ENCODE measurements around the gene FOSL1. TPM values are rescaled to one million over a fixed set of nuclear protein-coding genes. Genes with fewer than 3 reads are reported as not detected.
A peak's percentile ranks its signal among the peaks of the same experiment; 100 is the strongest.

The FOSL1 gene
- total and polyA plus RNA-seq, 2 of the 13 experiments (the other 11 are each of a cell fraction or from before 2014, with no cell fraction given) = 4.0 to 4.1 TPM

GRCh38 chr11:65856689-65857499, 43.3 kb downstream of the FOSL1 start (continued):
- TF ChIP-seq PBX3 (CRISPR knock-in tag; IDR thresholded peaks at IDR 0.05; ENCODE audit: borderline replicate concordance) = no peak
- TF ChIP-seq, protein P1, sequence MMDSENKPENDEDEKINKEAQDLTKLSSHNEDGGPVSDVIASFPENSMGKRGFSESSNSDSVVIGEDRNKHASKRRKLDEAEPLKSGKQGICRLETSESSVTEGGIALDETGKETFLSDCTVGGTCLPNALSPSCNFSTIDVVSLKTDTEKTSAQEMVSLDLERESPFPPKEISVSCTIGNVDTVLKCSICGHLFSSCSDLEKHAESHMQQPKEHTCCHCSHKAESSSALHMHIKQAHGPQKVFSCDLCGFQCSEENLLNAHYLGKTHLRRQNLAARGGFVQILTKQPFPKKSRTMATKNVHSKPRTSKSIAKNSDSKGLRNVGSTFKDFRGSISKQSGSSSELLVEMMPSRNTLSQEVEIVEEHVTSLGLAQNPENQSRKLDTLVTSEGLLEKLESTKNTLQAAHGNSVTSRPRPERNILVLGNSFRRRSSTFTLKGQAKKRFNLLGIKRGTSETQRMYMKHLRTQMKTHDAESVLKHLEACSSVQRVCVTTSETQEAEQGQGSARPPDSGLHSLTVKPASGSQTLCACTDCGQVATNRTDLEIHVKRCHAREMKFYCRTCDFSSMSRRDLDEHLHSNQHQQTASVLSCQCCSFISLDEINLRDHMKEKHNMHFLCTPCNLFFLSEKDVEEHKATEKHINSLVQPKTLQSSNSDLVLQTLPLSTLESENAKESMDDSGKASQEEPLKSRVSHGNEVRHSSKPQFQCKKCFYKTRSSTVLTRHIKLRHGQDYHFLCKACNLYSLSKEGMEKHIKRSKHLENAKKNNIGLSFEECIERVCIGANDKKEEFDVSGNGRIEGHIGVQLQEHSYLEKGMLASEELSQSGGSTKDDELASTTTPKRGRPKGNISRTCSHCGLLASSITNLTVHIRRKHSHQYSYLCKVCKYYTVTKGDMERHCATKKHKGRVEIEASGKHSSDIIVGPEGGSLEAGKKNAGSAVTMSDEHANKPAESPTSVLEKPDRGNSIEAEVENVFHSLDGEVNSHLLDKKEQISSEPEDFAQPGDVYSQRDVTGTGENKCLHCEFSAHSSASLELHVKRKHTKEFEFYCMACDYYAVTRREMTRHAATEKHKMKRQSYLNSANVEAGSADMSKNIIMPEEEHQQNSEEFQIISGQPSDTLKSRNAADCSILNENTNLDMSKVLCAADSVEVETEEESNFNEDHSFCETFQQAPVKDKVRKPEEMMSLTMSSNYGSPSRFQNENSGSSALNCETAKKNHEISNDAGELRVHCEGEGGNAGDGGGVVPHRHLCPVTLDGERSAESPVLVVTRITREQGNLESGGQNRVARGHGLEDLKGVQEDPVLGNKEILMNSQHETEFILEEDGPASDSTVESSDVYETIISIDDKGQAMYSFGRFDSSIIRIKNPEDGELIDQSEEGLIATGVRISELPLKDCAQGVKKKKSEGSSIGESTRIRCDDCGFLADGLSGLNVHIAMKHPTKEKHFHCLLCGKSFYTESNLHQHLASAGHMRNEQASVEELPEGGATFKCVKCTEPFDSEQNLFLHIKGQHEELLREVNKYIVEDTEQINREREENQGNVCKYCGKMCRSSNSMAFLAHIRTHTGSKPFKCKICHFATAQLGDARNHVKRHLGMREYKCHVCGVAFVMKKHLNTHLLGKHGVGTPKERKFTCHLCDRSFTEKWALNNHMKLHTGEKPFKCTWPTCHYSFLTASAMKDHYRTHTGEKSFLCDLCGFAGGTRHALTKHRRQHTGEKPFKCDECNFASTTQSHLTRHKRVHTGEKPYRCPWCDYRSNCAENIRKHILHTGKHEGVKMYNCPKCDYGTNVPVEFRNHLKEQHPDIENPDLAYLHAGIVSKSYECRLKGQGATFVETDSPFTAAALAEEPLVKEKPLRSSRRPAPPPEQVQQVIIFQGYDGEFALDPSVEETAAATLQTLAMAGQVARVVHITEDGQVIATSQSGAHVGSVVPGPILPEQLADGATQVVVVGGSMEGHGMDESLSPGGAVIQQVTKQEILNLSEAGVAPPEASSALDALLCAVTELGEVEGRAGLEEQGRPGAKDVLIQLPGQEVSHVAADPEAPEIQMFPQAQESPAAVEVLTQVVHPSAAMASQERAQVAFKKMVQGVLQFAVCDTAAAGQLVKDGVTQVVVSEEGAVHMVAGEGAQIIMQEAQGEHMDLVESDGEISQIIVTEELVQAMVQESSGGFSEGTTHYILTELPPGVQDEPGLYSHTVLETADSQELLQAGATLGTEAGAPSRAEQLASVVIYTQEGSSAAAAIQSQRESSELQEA (CRISPR knock-in tag; IDR thresholded peaks at IDR 0.05; ENCODE audit: not compliant biosample characterization) = peak; percentile 55
- TF ChIP-seq SSRP1 (CRISPR knock-in tag; IDR thresholded peaks at IDR 0.05) = no peak
- TF ChIP-seq NFRKB (IDR thresholded peaks at IDR 0.05) = no peak
- TF ChIP-seq GABPB1 (CRISPR knock-in tag; IDR thresholded peaks at IDR 0.05) = peak; percentile 86
- peak; percentile 39 for TF ChIP-seq RBM39 (IDR thresholded peaks at IDR 0.05; ENCODE audit: low read depth, low read length, poor library complexity, severe bottlenecking)
- peak; percentile 45; the same call in 1 of the 2 replicates for TF ChIP-seq KMT2A (CRISPR knock-in tag; IDR thresholded peaks at IDR 0.05)
- no peak for TF ChIP-seq ZNF839 (CRISPR knock-in tag; IDR thresholded peaks at IDR 0.05; ENCODE audit: borderline replicate concordance)
- TF ChIP-seq, protein P2, sequence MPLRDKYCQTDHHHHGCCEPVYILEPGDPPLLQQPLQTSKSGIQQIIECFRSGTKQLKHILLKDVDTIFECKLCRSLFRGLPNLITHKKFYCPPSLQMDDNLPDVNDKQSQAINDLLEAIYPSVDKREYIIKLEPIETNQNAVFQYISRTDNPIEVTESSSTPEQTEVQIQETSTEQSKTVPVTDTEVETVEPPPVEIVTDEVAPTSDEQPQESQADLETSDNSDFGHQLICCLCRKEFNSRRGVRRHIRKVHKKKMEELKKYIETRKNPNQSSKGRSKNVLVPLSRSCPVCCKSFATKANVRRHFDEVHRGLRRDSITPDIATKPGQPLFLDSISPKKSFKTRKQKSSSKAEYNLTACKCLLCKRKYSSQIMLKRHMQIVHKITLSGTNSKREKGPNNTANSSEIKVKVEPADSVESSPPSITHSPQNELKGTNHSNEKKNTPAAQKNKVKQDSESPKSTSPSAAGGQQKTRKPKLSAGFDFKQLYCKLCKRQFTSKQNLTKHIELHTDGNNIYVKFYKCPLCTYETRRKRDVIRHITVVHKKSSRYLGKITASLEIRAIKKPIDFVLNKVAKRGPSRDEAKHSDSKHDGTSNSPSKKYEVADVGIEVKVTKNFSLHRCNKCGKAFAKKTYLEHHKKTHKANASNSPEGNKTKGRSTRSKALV (CRISPR knock-in tag; IDR thresholded peaks at IDR 0.05) = peak; percentile 84
- TF ChIP-seq PCBP2 (optimal IDR thresholded peaks at IDR 0.05; ENCODE audit: low read depth, low read length, poor library complexity, severe bottlenecking) = no peak
- TF ChIP-seq ZEB1 (IDR thresholded peaks at IDR 0.05; ENCODE audit: insufficient replicate concordance, low read depth) = no peak
- TF ChIP-seq DMAP1 (CRISPR knock-in tag; IDR thresholded peaks at IDR 0.05) = peak; percentile 60; the same call in 1 of the 2 replicates
- 0 out of 2 replicates have a peak, but pooled peaks have one; percentile 40 for TF ChIP-seq HOXA5 (CRISPR knock-in tag; IDR thresholded peaks at IDR 0.05)
- no peak for TF ChIP-seq ADNP (CRISPR knock-in tag; IDR thresholded peaks at IDR 0.05)
- no peak for TF ChIP-seq ZNF772 (CRISPR knock-in tag; IDR thresholded peaks at IDR 0.05)
- no peak for TF ChIP-seq REXO4 (CRISPR knock-in tag; IDR thresholded peaks at IDR 0.05; ENCODE audit: borderline replicate concordance)
- no peak for TF ChIP-seq ZFP1 (CRISPR knock-in tag; IDR thresholded peaks at IDR 0.05)
- TF ChIP-seq ZNF691 (CRISPR knock-in tag; IDR thresholded peaks at IDR 0.05; ENCODE audit: borderline replicate concordance, low read depth) = no peak
